IPS-15b (cell line): ENCODE measurements around the gene SOD1.

ENCODE experiments used
- H3K27me3 ChIP-seq: one replicate; pipeline ENCODE4 v1.6.1; 2013; ENCODE audit warnings: low read length; ENCODE audit not compliant: control insufficient read depth, insufficient read depth
- H3K36me3 ChIP-seq: one replicate; pipeline ENCODE4 v1.6.1; 2013; ENCODE audit warnings: low read length; ENCODE audit not compliant: control insufficient read depth, insufficient read depth
- H3K4me1 ChIP-seq: one replicate; pipeline ENCODE4 v1.6.1; 2013; ENCODE audit warnings: mild to moderate bottlenecking, low read length; ENCODE audit not compliant: control insufficient read depth, insufficient read depth
- H3K4me3 ChIP-seq: one replicate; pipeline ENCODE4 v1.5.1; 2013; ENCODE audit warnings: low read depth, low read length
- H3K9ac ChIP-seq: one replicate; pipeline ENCODE4 v1.6.1; 2013; ENCODE audit warnings: low read depth, mild to moderate bottlenecking, low read length
- H3K9me3 ChIP-seq: one replicate; pipeline ENCODE4 v1.6.1; 2013; ENCODE audit warnings: mild to moderate bottlenecking, low read length; ENCODE audit not compliant: control insufficient read depth, insufficient read depth

Gene SOD1

DNA sequence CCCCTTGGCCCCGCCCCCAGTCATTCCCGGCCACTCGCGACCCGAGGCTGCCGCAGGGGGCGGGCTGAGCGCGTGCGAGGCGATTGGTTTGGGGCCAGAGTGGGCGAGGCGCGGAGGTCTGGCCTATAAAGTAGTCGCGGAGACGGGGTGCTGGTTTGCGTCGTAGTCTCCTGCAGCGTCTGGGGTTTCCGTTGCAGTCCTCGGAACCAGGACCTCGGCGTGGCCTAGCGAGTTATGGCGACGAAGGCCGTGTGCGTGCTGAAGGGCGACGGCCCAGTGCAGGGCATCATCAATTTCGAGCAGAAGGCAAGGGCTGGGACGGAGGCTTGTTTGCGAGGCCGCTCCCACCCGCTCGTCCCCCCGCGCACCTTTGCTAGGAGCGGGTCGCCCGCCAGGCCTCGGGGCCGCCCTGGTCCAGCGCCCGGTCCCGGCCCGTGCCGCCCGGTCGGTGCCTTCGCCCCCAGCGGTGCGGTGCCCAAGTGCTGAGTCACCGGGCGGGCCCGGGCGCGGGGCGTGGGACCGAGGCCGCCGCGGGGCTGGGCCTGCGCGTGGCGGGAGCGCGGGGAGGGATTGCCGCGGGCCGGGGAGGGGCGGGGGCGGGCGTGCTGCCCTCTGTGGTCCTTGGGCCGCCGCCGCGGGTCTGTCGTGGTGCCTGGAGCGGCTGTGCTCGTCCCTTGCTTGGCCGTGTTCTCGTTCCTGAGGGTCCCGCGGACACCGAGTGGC, at the start of gene SOD1:
TSS of gene SOD1 (plus strand) at position 158 of the 723 bp plus-strand sequence. CDS start at position 235, 77 bp downstream.
- Histone ChIP-seq H3K9me3 (no peaks in the 10 kb centered on the region), H3K9ac (peak within 1 kb of the TSS; percentile 71), H3K36me3 (no peaks in the 10 kb centered on the region), H3K4me1 (no peaks in the 10 kb centered on the region), H3K27me3 (no peaks in the 10 kb centered on the region), H3K4me3 (peak within 1 kb of the TSS; percentile 81)

DNA sequence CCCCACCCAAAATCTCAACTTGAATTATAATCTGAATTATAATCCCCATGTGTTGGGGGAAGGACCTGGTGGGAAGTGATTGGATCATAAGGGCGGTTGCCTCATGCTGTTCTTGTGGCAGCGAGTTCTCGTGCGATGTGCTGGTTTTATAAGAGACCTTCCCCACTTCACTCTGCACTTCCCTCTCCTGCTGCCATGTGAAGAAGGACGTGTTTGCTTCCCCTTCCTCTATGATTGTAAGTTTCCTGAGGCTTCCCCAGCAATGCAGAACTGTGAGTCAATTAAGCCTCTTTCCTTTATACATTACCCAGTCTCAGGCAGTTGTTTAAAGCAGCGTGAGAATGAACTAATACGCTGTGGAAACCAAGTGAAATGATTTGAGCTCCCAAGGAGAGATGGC, 48.0 kb upstream of the SOD1 start:
- H3K9ac ChIP-seq = no peak overlapping the region
- H3K27me3 ChIP-seq = no peaks in the 10 kb centered on the region
- H3K9me3 ChIP-seq = no peaks in the 10 kb centered on the region
- H3K4me3 ChIP-seq = no peak overlapping the region
- no peaks in the 10 kb centered on the region for H3K36me3 ChIP-seq
- H3K4me1 ChIP-seq = no peaks in the 10 kb centered on the region

DNA sequence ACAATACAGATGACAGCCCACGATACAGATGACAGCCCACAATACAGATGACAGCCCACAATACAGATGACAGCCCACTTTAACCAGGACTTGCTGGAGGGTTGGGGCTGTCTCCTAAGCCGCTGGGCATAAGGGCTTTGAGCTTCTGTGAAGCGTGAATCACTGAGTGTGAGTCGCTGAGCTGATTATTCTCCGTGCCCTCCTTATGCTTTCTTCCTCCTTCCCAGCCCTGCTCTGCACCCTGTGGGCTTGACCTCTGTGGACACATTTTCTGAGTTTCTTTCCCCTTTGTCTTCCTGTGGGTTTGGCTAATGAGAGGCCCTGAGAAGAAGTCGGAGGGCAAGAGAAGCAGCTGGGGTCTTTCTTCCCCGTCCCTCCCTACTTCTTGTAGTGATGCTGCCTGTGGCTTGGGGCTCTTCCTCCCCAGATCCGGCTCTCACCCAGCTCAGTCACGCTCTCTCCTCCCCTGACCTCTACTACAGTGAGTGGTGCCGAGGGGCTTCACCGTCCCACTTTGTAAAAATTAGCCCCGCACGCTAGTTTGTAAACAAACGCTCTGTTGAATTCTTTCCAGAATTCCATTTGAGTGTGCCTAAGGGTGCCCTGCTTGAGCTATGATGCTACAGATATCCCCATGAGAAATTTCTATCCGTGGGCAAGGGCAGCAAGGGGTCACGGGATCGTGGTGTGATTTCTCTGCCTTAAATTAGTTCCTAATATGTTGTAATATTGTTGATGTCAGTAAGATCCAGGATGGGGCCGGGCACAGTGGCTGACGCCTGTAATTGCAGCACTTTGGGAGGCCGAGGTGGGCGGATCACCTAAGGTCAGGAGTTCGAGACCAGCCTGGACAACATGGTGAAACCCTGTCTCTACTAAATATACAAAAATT, 46.4 kb upstream of the SOD1 start:
- Histone ChIP-seq H3K9ac (no peak overlapping the region), H3K4me3 (no peak overlapping the region), H3K9me3 (no peaks in the 10 kb centered on the region), H3K36me3 (no peaks in the 10 kb centered on the region), H3K27me3 (no peaks in the 10 kb centered on the region), H3K4me1 (no peaks in the 10 kb centered on the region)

DNA sequence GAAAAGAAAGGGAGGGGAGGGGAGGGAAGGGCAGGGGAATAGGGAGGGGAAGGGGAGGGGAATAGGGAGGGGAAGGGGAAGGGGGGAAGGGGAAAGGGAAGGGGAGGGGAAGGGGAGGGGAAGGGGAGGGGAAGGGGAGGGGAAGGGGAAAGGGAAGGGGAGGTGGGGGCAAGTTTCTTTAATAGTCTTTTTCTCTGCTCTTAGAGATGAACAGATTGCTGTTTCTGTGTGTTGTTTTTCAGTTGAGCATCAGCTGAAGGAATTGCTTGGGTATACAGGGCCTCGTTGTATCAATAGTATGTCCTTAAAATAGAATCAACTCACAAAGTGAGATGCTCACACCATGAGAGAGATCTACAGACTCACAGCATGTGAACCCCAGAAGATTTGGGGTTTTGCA, 44.8 kb upstream of the SOD1 start:
- Histone ChIP-seq H3K27me3 (no peaks in the 10 kb centered on the region), H3K36me3 (no peaks in the 10 kb centered on the region), H3K4me3 (no peak overlapping the region), H3K4me1 (no peaks in the 10 kb centered on the region), H3K9ac (no peak overlapping the region), H3K9me3 (no peaks in the 10 kb centered on the region)

DNA sequence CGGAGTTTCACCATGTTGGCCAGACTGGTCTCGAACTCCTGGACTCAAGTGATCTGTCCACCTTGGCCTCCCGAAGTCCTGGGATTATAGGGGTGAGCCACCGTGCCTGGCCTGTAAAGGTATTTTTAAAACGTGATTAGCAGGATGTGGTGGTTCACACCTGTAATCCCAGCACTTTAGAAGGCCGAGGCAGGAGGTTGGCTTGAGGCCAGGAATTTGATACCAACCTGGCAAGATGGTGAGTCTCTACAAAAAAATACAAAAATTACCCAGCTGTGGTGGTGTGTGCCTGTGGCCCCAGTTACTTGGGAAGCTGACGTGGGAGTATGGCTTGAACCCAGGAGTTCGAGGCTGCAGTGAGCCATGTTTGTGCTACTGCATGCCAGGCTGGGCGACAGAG, 43.3 kb upstream of the SOD1 start:
- Histone ChIP-seq H3K9me3 (no peaks in the 10 kb centered on the region), H3K36me3 (no peaks in the 10 kb centered on the region), H3K27me3 (no peaks in the 10 kb centered on the region), H3K4me3 (no peak overlapping the region), H3K4me1 (no peaks in the 10 kb centered on the region), H3K9ac (no peak overlapping the region)

DNA sequence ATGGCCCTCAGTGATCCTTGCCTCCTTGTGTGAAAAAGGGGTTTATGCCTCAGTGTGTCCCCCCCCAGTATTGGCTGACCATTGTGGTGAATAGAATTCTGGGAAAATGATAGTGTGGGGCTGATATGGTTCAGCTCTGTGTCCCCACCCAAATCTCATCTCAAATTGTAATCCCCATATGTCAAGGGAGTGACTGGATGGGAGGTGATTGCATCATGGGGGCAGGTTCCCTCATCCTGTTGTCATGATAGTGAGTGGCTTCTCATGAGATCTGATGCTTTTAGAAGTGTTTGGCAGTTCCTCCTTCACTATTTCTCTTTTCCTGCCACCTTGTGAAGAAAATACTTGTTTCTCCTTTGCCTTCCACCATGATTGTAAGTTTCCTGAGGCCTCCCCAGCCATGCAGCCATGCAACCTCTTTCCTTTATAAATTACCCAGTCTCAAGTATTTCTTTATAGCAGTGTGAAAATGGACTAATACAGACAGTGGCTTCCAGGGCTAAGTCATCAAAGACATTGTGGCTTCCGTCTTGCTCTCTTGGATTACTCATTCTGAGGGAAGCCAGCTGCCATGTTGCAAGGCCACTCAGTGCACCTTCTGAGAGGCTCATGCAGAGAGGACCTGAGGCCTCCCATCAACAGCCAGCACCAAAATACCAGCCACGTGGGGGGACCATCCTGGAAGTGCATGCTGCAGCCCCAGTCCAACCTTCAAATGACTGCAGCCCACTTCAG, 40.6 kb upstream of the SOD1 start:
- no peaks in the 10 kb centered on the region for H3K36me3 ChIP-seq
- H3K4me1 ChIP-seq = no peaks in the 10 kb centered on the region
- H3K9ac ChIP-seq = no peak overlapping the region
- no peaks in the 10 kb centered on the region for H3K27me3 ChIP-seq
- H3K4me3 ChIP-seq = no peak overlapping the region
- H3K9me3 ChIP-seq = no peaks in the 10 kb centered on the region

DNA sequence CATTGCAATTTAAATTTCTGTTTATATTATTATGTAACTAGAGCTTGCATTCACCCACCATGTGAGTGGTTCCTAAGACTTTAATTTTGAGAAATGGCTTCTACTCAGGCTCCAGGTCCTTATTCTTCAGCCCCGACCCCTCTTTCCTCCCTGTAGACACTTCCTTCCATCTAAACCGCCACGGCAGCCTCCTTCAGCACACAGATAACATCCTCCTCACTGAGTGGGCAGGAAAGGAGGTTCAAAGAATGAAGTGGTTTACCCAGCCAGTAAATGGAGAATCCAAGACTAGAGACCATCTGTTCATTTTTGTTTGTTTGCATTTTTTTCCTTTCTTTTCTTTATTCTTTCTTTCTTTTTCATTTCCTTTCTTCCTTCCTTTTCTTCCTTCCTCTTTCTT, 37.1 kb upstream of the SOD1 start:
- H3K4me3 ChIP-seq = no peak overlapping the region
- no peaks in the 10 kb centered on the region for H3K36me3 ChIP-seq
- H3K27me3 ChIP-seq = no peaks in the 10 kb centered on the region
- H3K4me1 ChIP-seq = no peaks in the 10 kb centered on the region
- H3K9me3 ChIP-seq = no peaks in the 10 kb centered on the region
- H3K9ac ChIP-seq = no peak overlapping the region

DNA sequence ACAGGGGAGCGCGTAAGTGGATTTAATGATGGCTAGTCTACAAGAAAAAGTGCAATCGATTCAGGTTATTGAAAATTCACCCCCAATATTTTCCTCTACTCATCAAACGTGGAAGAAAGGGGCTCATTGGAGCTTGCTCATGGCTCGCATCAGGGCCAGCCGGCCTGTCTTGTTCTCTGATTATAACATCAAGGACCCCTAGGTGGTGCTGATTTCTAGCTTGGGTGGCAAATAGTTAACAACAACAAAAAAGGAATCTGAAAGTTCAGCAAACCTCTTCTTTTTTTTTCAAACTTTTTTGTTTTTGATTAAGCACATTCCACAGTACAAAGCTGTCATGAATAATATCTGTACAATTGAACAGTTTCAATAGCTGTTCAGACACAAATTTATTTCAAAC, 35.8 kb upstream of the SOD1 start:
- Histone ChIP-seq H3K9ac (no peak overlapping the region), H3K27me3 (no peaks in the 10 kb centered on the region), H3K4me1 (no peaks in the 10 kb centered on the region), H3K36me3 (no peaks in the 10 kb centered on the region), H3K9me3 (no peaks in the 10 kb centered on the region), H3K4me3 (no peak overlapping the region)

DNA sequence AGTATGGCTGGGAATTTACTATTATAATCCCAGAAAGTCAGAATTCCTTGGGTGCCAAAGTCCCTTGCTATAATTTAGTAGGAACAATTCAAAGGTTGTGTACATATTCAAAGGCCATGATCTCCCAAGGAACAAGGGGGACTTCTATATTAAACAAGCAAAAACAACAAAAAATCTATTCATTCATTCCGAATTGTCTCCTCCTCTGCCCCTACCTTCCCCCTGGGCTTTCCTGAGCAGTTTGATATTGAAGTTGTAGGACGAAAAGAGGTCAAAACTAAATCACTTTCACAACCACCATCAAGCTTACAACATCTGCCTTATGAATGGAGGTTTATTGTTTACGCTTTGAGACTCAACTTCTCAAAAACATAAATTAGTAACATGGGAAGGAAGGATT, 35.3 kb upstream of the SOD1 start:
- H3K4me1 ChIP-seq = no peaks in the 10 kb centered on the region
- H3K4me3 ChIP-seq = no peak overlapping the region
- no peaks in the 10 kb centered on the region for H3K27me3 ChIP-seq
- H3K36me3 ChIP-seq = no peaks in the 10 kb centered on the region
- no peaks in the 10 kb centered on the region for H3K9me3 ChIP-seq
- no peak overlapping the region for H3K9ac ChIP-seq

DNA sequence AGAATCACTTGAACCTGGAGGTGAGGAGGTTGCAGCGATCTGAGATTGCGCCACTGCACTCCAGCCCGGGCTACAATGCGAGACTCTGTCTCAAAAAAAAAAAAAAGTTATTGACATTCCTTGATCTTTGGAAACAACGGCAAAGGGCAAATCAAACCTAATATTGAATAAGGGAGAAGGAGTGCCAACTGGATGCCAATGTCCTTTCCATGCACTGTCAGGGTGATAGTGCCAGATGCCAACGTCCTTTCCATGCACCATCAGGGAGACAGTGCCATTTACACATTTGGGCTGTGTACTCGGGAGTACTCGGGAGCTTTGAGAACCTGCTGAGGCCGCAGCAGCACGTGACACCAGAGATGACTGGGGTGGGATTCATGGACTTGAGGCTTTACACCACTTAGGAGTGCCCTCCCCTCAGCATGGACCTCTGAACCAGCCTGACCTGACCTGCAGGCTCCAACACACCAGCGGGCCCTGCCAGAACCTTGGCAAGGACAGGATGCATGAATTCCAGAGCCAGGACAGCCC, 34.5 kb upstream of the SOD1 start:
- no peak overlapping the region for H3K4me3 ChIP-seq
- H3K9me3 ChIP-seq = no peaks in the 10 kb centered on the region
- H3K27me3 ChIP-seq = no peaks in the 10 kb centered on the region
- H3K9ac ChIP-seq = no peak overlapping the region
- H3K4me1 ChIP-seq = no peaks in the 10 kb centered on the region
- H3K36me3 ChIP-seq = no peaks in the 10 kb centered on the region

DNA sequence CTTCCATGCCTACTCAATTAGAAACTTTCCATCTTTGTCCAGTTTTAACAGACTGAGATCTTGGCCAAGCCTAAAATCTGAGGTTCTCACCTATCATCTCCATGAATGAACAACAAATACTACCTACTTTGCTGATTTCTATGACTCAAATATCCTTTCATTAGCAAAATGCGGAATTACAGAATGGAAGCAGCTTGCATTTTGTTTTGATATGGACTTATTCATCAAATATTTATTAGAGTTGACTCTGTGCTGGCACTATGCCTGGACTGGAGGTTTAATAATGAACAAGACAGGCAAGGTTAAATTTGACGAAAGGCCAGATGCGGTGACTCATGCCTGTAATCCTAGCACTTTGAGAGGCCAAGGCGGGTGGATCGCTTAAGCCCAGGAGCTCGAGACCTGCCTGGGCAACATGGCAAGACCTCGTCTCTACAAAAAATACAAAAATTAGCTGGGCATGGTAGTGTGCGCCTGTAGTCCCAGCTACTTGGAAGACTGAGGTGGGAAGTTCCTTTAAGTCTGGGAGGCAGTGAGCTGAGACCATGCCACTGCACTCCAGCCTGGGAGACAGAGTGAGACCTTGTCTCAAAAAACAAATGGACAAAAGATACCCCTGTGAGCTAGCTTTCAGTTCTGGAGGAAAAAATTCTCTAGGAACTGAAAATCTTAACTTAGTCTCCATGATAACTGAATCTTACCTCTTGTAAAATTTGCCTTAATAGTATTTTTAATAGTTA, 29.4 kb upstream of the SOD1 start:
- Histone ChIP-seq H3K9me3 (no peaks in the 10 kb centered on the region), H3K27me3 (no peaks in the 10 kb centered on the region), H3K36me3 (no peaks in the 10 kb centered on the region), H3K4me1 (no peaks in the 10 kb centered on the region), H3K9ac (no peak overlapping the region), H3K4me3 (no peak overlapping the region)
